Measurements from ENCODE around the gene NUPR1. TPM values are rescaled to one million over a fixed set of nuclear protein-coding genes. Genes with fewer than 3 reads are reported as not detected.

Gene NUPR1, protein sequence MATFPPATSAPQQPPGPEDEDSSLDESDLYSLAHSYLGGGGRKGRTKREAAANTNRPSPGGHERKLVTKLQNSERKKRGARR
- total RNA-seq, result 64.7 TPM
- polyA plus RNA-seq (ENCODE audit: insufficient read depth, low read depth, low replicate concordance), result 125 TPM
- long read RNA-seq, donor 1, full-length matches to known transcripts, result 6 of 6 reads
- long read RNA-seq, donor 1, partial matches to known transcripts, result 0 of 6 reads
- long read RNA-seq, donor 1, other reads (novel, unspliced or antisense), result 0 of 6 reads
- long read RNA-seq, donor 2, full-length matches to known transcripts, result 8 of 8 reads
- long read RNA-seq, donor 2, partial matches to known transcripts, result 0 of 8 reads
- long read RNA-seq, donor 2, other reads (novel, unspliced or antisense), result 0 of 8 reads
- long read RNA-seq, donor 3, full-length matches to known transcripts, result 13 of 13 reads
- long read RNA-seq, donor 3, partial matches to known transcripts, result 0 of 13 reads
- long read RNA-seq, donor 3, other reads (novel, unspliced or antisense), result 0 of 13 reads
- long read RNA-seq, donor 4, full-length matches to known transcripts, result 3 of 3 reads
- long read RNA-seq, donor 4, partial matches to known transcripts, result 0 of 3 reads
- long read RNA-seq, donor 4, other reads (novel, unspliced or antisense), result 0 of 3 reads
- long read RNA-seq, donor 5, result 0 reads
- long read RNA-seq, donor 6, full-length matches to known transcripts, result 15 of 15 reads
- long read RNA-seq, donor 6, partial matches to known transcripts, result 0 of 15 reads
- long read RNA-seq, donor 6, other reads (novel, unspliced or antisense), result 0 of 15 reads
- long read RNA-seq, donor 7, full-length matches to known transcripts, result 49 of 63 reads
- long read RNA-seq, donor 7, partial matches to known transcripts, result 0 of 63 reads
- long read RNA-seq, donor 7, other reads (novel, unspliced or antisense), result 14 of 63 reads
- long read RNA-seq, donor 8, full-length matches to known transcripts, result 14 of 14 reads
- long read RNA-seq, donor 8, partial matches to known transcripts, result 0 of 14 reads
- long read RNA-seq, donor 8, other reads (novel, unspliced or antisense), result 0 of 14 reads
- long read RNA-seq, donor 9, full-length matches to known transcripts, result 5 of 5 reads
- long read RNA-seq, donor 9, partial matches to known transcripts, result 0 of 5 reads
- long read RNA-seq, donor 9, other reads (novel, unspliced or antisense), result 0 of 5 reads
- long read RNA-seq, donor 10, full-length matches to known transcripts, result 12 of 12 reads
- long read RNA-seq, donor 10, partial matches to known transcripts, result 0 of 12 reads
- long read RNA-seq, donor 10, other reads (novel, unspliced or antisense), result 0 of 12 reads

DNA sequence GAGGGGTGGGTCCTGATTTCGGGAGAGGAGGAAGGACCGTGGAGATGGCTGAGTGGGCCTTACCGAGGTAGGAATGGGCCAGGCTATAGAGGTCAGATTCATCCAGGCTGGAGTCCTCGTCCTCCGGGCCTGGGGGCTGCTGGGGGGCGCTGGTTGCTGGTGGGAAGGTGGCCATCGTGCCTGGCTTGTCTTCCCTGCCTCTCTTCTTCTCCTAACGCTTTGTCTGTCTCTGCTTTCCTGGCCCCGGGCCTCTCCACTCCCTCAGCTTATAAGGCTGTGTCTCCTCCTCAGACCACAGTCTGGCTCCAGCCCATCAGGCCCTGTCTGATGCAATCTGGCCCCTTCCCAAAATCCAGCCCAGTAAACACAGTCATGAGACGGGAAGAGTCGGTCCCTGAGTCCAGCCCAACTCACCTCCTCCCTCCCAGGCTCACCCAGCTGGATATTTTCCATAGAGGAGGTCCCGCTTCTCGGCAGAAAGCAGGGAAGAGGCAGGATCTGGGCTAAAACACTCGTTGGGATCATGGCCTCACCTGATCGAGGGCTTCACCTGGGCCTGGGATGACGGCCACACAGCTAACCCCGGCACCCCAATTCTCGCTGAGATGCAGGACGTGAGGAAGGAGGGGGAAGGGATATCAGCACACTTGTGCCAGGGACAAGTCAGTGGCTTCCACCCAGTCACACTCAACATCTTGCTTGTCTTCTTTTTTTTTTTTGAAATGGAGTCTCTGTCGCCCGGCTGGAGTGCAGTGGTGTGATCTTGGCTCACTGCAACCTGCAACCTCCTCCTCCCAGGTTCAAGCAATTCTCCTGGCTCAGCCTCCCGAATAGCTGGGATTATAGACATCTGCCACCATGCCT is at the start of gene NUPR1:
Gene NUPR1 (minus strand): TSS at position 242 of the 864 bp plus-strand sequence. CDS start 67 bp downstream, at position 175.
- Histone ChIP-seq H3K27ac (ENCODE audit: low read depth in 2 of 2, low read length in 2 of 2) (peak within 1 kb of the TSS; percentile 89), H3K9ac (ENCODE audit: low read length in 3 of 3) (peak within 1 kb of the TSS in 2 of 3 donors; percentile 65 to 82), H3K4me3 (ENCODE audit: low read length in 3 of 3) (peak within 1 kb of the TSS in 2 of 3 donors; percentile 61 to 65), H3K4me1 (ENCODE audit: control insufficient read depth in 2 of 3, insufficient read depth in 2 of 3, low read depth in 1 of 3, low read length in 3 of 3) (peaks cover 0 to 7% (median 0%) of the 10 kb centered on the region in 3 donors), H3K9me3 (ENCODE audit: control insufficient read depth in 2 of 3, insufficient read depth in 1 of 3, low read length in 3 of 3) (no peaks in the 10 kb centered on the region), H3K27me3 (ENCODE audit: control insufficient read depth, insufficient read depth, low read length) (no peaks in the 10 kb centered on the region), H3K36me3 (ENCODE audit: control insufficient read depth in 2 of 3, insufficient read depth in 3 of 3, low read length in 3 of 3) (peaks cover 0 to 2% (median 0%) of the 10 kb centered on the region in 3 donors)
- TF ChIP-seq, protein P1, sequence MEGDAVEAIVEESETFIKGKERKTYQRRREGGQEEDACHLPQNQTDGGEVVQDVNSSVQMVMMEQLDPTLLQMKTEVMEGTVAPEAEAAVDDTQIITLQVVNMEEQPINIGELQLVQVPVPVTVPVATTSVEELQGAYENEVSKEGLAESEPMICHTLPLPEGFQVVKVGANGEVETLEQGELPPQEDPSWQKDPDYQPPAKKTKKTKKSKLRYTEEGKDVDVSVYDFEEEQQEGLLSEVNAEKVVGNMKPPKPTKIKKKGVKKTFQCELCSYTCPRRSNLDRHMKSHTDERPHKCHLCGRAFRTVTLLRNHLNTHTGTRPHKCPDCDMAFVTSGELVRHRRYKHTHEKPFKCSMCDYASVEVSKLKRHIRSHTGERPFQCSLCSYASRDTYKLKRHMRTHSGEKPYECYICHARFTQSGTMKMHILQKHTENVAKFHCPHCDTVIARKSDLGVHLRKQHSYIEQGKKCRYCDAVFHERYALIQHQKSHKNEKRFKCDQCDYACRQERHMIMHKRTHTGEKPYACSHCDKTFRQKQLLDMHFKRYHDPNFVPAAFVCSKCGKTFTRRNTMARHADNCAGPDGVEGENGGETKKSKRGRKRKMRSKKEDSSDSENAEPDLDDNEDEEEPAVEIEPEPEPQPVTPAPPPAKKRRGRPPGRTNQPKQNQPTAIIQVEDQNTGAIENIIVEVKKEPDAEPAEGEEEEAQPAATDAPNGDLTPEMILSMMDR (IDR thresholded peaks at IDR 0.05; ENCODE audit: borderline replicate concordance, extremely low read depth, insufficient read depth), result no peak
- intact Hi-C loops (cut with DNase I), result no loop called here
- peak in 4 of 5 donors; percentile 33 to 95 (median 70) for DNase-seq
- FAIRE-seq, result no peak

- TF ChIP-seq, protein P1 (IDR thresholded peaks at IDR 0.05; ENCODE audit: borderline replicate concordance, extremely low read depth, insufficient read depth), result no peak
- no peak overlapping the region for H3K4me3 ChIP-seq (ENCODE audit: low read length in 3 of 3)
- no peak for FAIRE-seq
- no peaks in the 10 kb centered on the region for H3K27me3 ChIP-seq (ENCODE audit: control insufficient read depth, insufficient read depth, low read length)
- H3K27ac ChIP-seq (ENCODE audit: low read depth in 2 of 2, low read length in 2 of 2), result no peak overlapping the region
- DNase-seq, result peak in 1 of 5 donors; percentile 66
- no peak overlapping the region for H3K9ac ChIP-seq (ENCODE audit: low read length in 3 of 3)
- intact Hi-C loops (cut with DNase I), result no loop called here
- no peaks in the 10 kb centered on the region for H3K9me3 ChIP-seq (ENCODE audit: control insufficient read depth in 2 of 3, insufficient read depth in 1 of 3, low read length in 3 of 3)
- H3K4me1 ChIP-seq (ENCODE audit: control insufficient read depth in 2 of 3, insufficient read depth in 2 of 3, low read depth in 1 of 3, low read length in 3 of 3), result no peaks in the 10 kb centered on the region
- H3K36me3 ChIP-seq (ENCODE audit: control insufficient read depth in 2 of 3, insufficient read depth in 3 of 3, low read length in 3 of 3), result peaks cover 0 to 22% (median 17%) of the 10 kb centered on the region in 3 donors
These were observed 48.6 kb upstream of the NUPR1 start for GRCh38 chr16:28587386-28587785.

DNA sequence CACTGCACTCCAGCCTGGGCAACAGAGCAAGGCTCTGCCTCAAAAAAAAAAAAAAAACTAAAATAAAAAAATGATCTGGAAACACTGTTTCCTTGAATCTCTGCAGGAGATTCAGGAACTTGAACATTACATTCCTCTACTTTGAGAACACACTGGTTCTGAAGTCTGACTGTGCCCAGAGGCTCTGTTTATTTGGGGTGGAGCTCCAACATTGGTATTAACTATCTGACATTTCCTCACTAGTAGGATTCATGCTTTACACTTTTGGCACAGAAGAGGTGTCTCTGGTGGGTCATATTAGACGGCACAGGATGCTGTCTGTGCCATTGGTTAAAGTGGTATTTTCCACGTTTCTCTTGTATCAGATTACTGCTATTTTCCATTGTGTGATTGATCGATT is 47.7 kb upstream of the NUPR1 start:
- H3K27me3 ChIP-seq (ENCODE audit: control insufficient read depth, insufficient read depth, low read length), result no peaks in the 10 kb centered on the region
- intact Hi-C loops (cut with DNase I), result no loop called here
- no peaks in the 10 kb centered on the region for H3K4me1 ChIP-seq (ENCODE audit: control insufficient read depth in 2 of 3, insufficient read depth in 2 of 3, low read depth in 1 of 3, low read length in 3 of 3)
- H3K4me3 ChIP-seq (ENCODE audit: low read length in 3 of 3), result no peak overlapping the region
- peaks cover 2 to 22% (median 19%) of the 10 kb centered on the region in 3 donors for H3K36me3 ChIP-seq (ENCODE audit: control insufficient read depth in 2 of 3, insufficient read depth in 3 of 3, low read length in 3 of 3)
- no peak overlapping the region for H3K9ac ChIP-seq (ENCODE audit: low read length in 3 of 3)
- no peak overlapping the region for H3K27ac ChIP-seq (ENCODE audit: low read depth in 2 of 2, low read length in 2 of 2)
- no peak for DNase-seq
- FAIRE-seq, result no peak
- TF ChIP-seq, protein P1 (IDR thresholded peaks at IDR 0.05; ENCODE audit: borderline replicate concordance, extremely low read depth, insufficient read depth), result no peak
- H3K9me3 ChIP-seq (ENCODE audit: control insufficient read depth in 2 of 3, insufficient read depth in 1 of 3, low read length in 3 of 3), result no peaks in the 10 kb centered on the region
